Keratinocyte (primary cell): Measurements from ENCODE around the gene SLFNL1. TPM values are rescaled to one million over a fixed set of nuclear protein-coding genes. Genes with fewer than 3 reads are reported as not detected.

ENCODE experiments used
- DNase-seq: peaks from one replicate; pipeline ENCODE4 v3.0.0-alpha.2; 2011; ENCODE audit warnings: low read depth, missing footprints, low spot score
- FAIRE-seq: peaks from 2 replicates; lab custom pipeline; 2011; peaks lifted over from hg19 to GRCh38; lab: Jason Lieb, UNC
- H2AFZ ChIP-seq: 2 replicates; pipeline ENCODE4 v1.6.0; 2012; ENCODE audit warnings: low read length, control low read depth, inconsistent platforms; ENCODE audit not compliant: control insufficient read depth
- H3K27ac ChIP-seq: 2 replicates; pipeline ENCODE4 v1.5.1; 2011; ENCODE audit warnings: low read length; ENCODE audit not compliant: control insufficient read depth, insufficient read depth
- H3K27me3 ChIP-seq: 3 replicates; pipeline ENCODE4 v1.6.0; 2011; ENCODE audit warnings: low read length; ENCODE audit not compliant: control insufficient read depth, insufficient read depth; ENCODE audit errors: extremely low read depth
- H3K36me3 ChIP-seq, 2 experiments: 2 replicates in 1 of 2; 3 replicates in 1 of 2; pipeline ENCODE4 v1.5.1; 2011; ENCODE audit warnings: low read length in 2 of 2, mild to moderate bottlenecking in 1 of 2; ENCODE audit not compliant: control insufficient read depth in 2 of 2, insufficient read depth in 2 of 2; ENCODE audit errors: extremely low read depth in 1 of 2
- H3K4me1 ChIP-seq: 3 replicates; pipeline ENCODE4 v1.5.1; 2011; ENCODE audit warnings: low read length; ENCODE audit not compliant: control insufficient read depth, insufficient read depth; ENCODE audit errors: extremely low read depth
- H3K4me2 ChIP-seq: 3 replicates; pipeline ENCODE4 v1.6.0; 2011; ENCODE audit warnings: low read depth, low read length; ENCODE audit not compliant: control insufficient read depth, insufficient read depth; ENCODE audit errors: extremely low read depth
- H3K4me3 ChIP-seq, 3 experiments: fragments of 200-600 bp in 1 of 3; sonication (generic) in 1 of 3; 2 replicates in 2 of 3; 3 replicates in 1 of 3; pipeline ENCODE4 v1.5.1; 2011 to 2016; ENCODE audit warnings: low read length in 3 of 3, mild to moderate bottlenecking in 3 of 3, control low read depth in 2 of 3, inconsistent platforms in 1 of 3, low read depth in 1 of 3, mixed read lengths in 1 of 3, mixed run types in 1 of 3, moderate library complexity in 1 of 3; ENCODE audit not compliant: control insufficient read depth in 2 of 3, insufficient read depth in 2 of 3; ENCODE audit errors: extremely low read depth in 1 of 3
- H3K79me2 ChIP-seq: 2 replicates; pipeline ENCODE4 v1.6.0; 2012; ENCODE audit warnings: low read length; ENCODE audit not compliant: control insufficient read depth, insufficient read depth
- H3K9ac ChIP-seq: 3 replicates; pipeline ENCODE4 v1.6.0; 2011; ENCODE audit warnings: low read length; ENCODE audit not compliant: control insufficient read depth, insufficient read depth; ENCODE audit errors: extremely low read depth
- H3K9me1 ChIP-seq: 3 replicates; pipeline ENCODE4 v1.6.0; 2011; ENCODE audit warnings: low read length; ENCODE audit not compliant: control insufficient read depth, insufficient read depth; ENCODE audit errors: extremely low read depth
- H3K9me3 ChIP-seq: 2 replicates; pipeline ENCODE4 v1.5.1; 2012; ENCODE audit warnings: low read depth, low read length; ENCODE audit not compliant: control insufficient read depth
- H4K20me1 ChIP-seq: 3 replicates; pipeline ENCODE4 v1.6.0; 2011; ENCODE audit warnings: low read length; ENCODE audit not compliant: control insufficient read depth, insufficient read depth; ENCODE audit errors: extremely low read depth
- EZH2 ChIP-seq: IDR thresholded peaks from one replicate; pipeline ENCODE4 v1.6.1; 2012; ENCODE audit warnings: inconsistent platforms, mild to moderate bottlenecking, low read length, moderate library complexity
- dilution Hi-C: fragments of 300-500 bp; cut with MboI; formaldehyde crosslinking; loops from one replicate; pipeline ENCODE4 v1.7.0; 2020; ENCODE audit warnings: low sequenced_read_pairs; ENCODE audit not compliant: extremely low pct_ligation_motif_present
- polyA plus RNA-seq, 5 experiments: library from polyadenylated mRNA; depleted of rRNA in 3 of 5; stranded (reverse) in 3 of 5; stranded (forward) in 1 of 5; unstranded in 1 of 5; fragments of >200 nt; gene quantifications; 1 replicate in 1 of 5; 2 replicates in 3 of 5; 3 replicates in 1 of 5; pipeline versions ENCODE4 v1.2.1 to v1.2.3, GENCODE V29; 2011 to 2012; ENCODE audit warnings: missing spikeins in 2 of 5, low read depth in 1 of 5, low replicate concordance in 1 of 5
- TF ChIP-seq, protein P1 (sequence below), 3 experiments: IDR thresholded peaks in 1 of 3; conservative IDR thresholded peaks in 1 of 3; optimal IDR thresholded peaks in 1 of 3; 2 replicates in 2 of 3; 3 replicates in 1 of 3; pipeline versions ENCODE3 to v1.5.1; 2011; ENCODE audit warnings: low read length in 3 of 3, mild to moderate bottlenecking in 3 of 3, moderate library complexity in 2 of 3, control low read depth in 1 of 3, inconsistent platforms in 1 of 3; ENCODE audit not compliant: insufficient read depth in 2 of 3; ENCODE audit errors: extremely low read depth in 1 of 3

The SLFNL1 gene
- polyA plus RNA-seq, 1 donor (not counting 4 experiments of a cell fraction or from before 2014, with no cell fraction given) = not detected

DNA sequence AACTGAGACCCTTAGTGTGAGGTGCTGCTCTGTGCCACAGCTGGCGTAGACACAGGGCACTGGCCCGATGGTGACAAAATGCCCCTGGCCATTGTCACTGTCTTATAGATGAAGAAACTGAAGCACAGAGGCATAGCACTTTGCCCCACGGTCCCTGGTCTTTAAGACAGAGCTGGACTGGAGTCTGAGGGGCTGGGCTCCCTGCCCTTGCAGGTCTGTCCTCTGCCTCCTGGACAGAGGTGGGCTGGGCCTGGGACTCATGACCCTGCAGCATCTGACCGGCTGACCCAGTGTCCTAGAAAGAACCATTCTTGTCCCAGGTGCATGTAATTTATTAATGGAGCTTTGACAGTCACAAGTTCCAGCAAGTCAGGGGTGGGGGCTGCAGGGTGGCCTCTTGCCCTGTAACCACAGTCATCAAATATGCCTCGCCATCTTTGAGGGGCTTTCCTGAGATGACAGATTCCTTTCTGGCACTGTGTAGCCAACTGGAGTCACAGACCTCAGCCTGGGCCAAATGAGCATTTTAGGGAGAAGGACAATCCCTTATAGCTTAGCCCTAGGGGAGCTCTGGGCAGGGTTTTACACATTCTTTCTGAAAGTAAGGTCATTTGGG lies 6.1 kb downstream of the SLFNL1 start:
- H3K4me2 ChIP-seq = no peak overlapping the region
- H3K9me3 ChIP-seq = no peaks in the 10 kb centered on the region
- no peaks in the 10 kb centered on the region for H3K4me1 ChIP-seq
- FAIRE-seq (no peak), DNase-seq (no peak)
- H3K27me3 ChIP-seq = no peaks in the 10 kb centered on the region
- H3K79me2 ChIP-seq = peaks cover 7% of the 10 kb centered on the region
- no peaks in the 10 kb centered on the region for H4K20me1 ChIP-seq
- dilution Hi-C loops = no loop called here
- no peak overlapping the region for H3K4me3 ChIP-seq
- no peak overlapping the region for H3K27ac ChIP-seq
- peaks cover 46 to 64% of the 10 kb centered on the region in 2 experiments for H3K36me3 ChIP-seq
- TF ChIP-seq, protein P1, sequence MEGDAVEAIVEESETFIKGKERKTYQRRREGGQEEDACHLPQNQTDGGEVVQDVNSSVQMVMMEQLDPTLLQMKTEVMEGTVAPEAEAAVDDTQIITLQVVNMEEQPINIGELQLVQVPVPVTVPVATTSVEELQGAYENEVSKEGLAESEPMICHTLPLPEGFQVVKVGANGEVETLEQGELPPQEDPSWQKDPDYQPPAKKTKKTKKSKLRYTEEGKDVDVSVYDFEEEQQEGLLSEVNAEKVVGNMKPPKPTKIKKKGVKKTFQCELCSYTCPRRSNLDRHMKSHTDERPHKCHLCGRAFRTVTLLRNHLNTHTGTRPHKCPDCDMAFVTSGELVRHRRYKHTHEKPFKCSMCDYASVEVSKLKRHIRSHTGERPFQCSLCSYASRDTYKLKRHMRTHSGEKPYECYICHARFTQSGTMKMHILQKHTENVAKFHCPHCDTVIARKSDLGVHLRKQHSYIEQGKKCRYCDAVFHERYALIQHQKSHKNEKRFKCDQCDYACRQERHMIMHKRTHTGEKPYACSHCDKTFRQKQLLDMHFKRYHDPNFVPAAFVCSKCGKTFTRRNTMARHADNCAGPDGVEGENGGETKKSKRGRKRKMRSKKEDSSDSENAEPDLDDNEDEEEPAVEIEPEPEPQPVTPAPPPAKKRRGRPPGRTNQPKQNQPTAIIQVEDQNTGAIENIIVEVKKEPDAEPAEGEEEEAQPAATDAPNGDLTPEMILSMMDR (optimal IDR thresholded peaks at IDR 0.05 in 1 of 3, IDR thresholded peaks at IDR 0.05 in 1 of 3, conservative IDR thresholded peaks at IDR 0.05 in 1 of 3; ENCODE audit: extremely low read depth in 1 of 3, insufficient read depth in 2 of 3, low read length in 3 of 3) = no peak
- TF ChIP-seq EZH2 = no peak
- no peaks in the 10 kb centered on the region for H3K9me1 ChIP-seq
- H3K9ac ChIP-seq = no peak overlapping the region
- H2AFZ ChIP-seq = no peak overlapping the region

DNA sequence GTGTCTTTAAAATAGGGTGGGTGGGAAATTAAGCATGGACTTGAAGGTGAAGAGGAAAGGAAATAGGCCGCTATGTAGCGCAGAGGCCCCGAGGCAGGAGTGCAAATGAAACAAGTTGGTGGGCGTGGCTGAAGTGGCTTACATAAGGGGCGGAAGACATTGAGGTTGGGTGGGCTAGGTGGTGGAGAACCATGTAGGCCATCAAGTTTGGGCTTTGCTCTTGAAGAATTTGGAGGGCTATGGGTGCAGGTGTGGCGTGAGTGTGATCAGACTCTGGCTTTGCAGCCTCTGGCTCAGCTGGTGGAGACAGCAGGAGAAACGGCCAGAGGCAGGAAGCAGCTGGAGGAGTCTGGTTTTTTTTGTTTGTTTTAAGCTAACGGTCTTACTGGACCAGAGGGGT lies 6.7 kb downstream of the SLFNL1 start:
- TF ChIP-seq EZH2 = no peak
- TF ChIP-seq, protein P1 (optimal IDR thresholded peaks at IDR 0.05 in 1 of 3, IDR thresholded peaks at IDR 0.05 in 1 of 3, conservative IDR thresholded peaks at IDR 0.05 in 1 of 3; ENCODE audit: extremely low read depth in 1 of 3, insufficient read depth in 2 of 3, low read length in 3 of 3) = no peak
- FAIRE-seq = no peak
- no peak for DNase-seq
- H3K4me3 ChIP-seq = no peak overlapping the region
- H3K9me1 ChIP-seq = no peaks in the 10 kb centered on the region
- H3K27me3 ChIP-seq = no peaks in the 10 kb centered on the region
- H4K20me1 ChIP-seq = no peaks in the 10 kb centered on the region
- dilution Hi-C loops = no loop called here
- no peak overlapping the region for H3K27ac ChIP-seq
- peaks cover 1% of the 10 kb centered on the region for H3K4me1 ChIP-seq
- peaks cover 50 to 68% of the 10 kb centered on the region in 2 experiments for H3K36me3 ChIP-seq
- peaks cover 7% of the 10 kb centered on the region for H3K79me2 ChIP-seq
- H2AFZ ChIP-seq = no peak overlapping the region
- no peaks in the 10 kb centered on the region for H3K9me3 ChIP-seq
- no peak overlapping the region for H3K4me2 ChIP-seq
- H3K9ac ChIP-seq = no peak overlapping the region
